Adipocyte (in vitro differentiated cells): Measurements from ENCODE around the gene CTSS.
A peak's percentile ranks its signal among the peaks of the same experiment; 100 is the strongest.
"Not testable (repeated sequence)": the region's sequence is repeated elsewhere in the genome, so short reads cannot be mapped to it uniquely, and the experiment has no call there.

Experiments used
- DNase-seq: peaks from one replicate; pipeline ENCODE4 v3.0.0-alpha.2; 2015; ENCODE audit warnings: low read depth
- H3K27me3 ChIP-seq: replicated peaks from 2 replicates; pipeline ENCODE4 v1.7.0; 2013; ENCODE audit warnings: mild to moderate bottlenecking, low read length, moderate library complexity; ENCODE audit not compliant: control insufficient read depth, insufficient read depth
- H3K36me3 ChIP-seq: 2 replicates; pipeline ENCODE4 v1.7.0; 2013; ENCODE audit warnings: low read length, mild to moderate bottlenecking, moderate library complexity; ENCODE audit not compliant: control insufficient read depth, insufficient read depth, severe bottlenecking
- H3K4me1 ChIP-seq: 2 replicates; pipeline ENCODE4 v1.7.0; 2013; ENCODE audit warnings: mild to moderate bottlenecking, low read length, moderate library complexity; ENCODE audit not compliant: control insufficient read depth, insufficient read depth
- H3K4me3 ChIP-seq: 2 replicates; pipeline ENCODE4 v1.7.0; 2013; ENCODE audit warnings: mild to moderate bottlenecking, low read length, moderate library complexity
- H3K9ac ChIP-seq: 2 replicates; pipeline ENCODE4 v1.7.0; 2013; ENCODE audit warnings: mild to moderate bottlenecking, low read length, moderate library complexity
- H3K9me3 ChIP-seq: 2 replicates; pipeline ENCODE4 v1.7.0; 2013; ENCODE audit warnings: mild to moderate bottlenecking, low read length, moderate library complexity; ENCODE audit not compliant: control insufficient read depth

Gene CTSS

GRCh38 chr1:150775276-150775675, 9.7 kb upstream of the CTSS start:
- no peaks in the 10 kb centered on the region for H3K36me3 ChIP-seq
- H3K27me3 ChIP-seq, result no peaks in the 10 kb centered on the region
- no peak overlapping the region for H3K9ac ChIP-seq
- H3K4me3 ChIP-seq, result no peak overlapping the region
- no peaks in the 10 kb centered on the region for H3K4me1 ChIP-seq
- DNase-seq, result no peak
- no peaks in the 10 kb centered on the region for H3K9me3 ChIP-seq

- H3K36me3 ChIP-seq, result no peaks in the 10 kb centered on the region
- H3K9ac ChIP-seq, result no peak overlapping the region
- no peaks in the 10 kb centered on the region for H3K9me3 ChIP-seq
- DNase-seq, result no peak
- no peaks in the 10 kb centered on the region for H3K27me3 ChIP-seq
- H3K4me1 ChIP-seq, result no peaks in the 10 kb centered on the region
- H3K4me3 ChIP-seq, result no peak overlapping the region
Measured at GRCh38 chr1:150772326-150772725, 6.7 kb upstream of the CTSS start.

- H3K27me3 ChIP-seq, DNase-seq, H3K9me3 ChIP-seq, H3K36me3 ChIP-seq, H3K9ac ChIP-seq, H3K4me3 ChIP-seq: not testable (repeated sequence)
- peaks cover 12% of the 10 kb centered on the region for H3K4me1 ChIP-seq
Measured at GRCh38 chr1:150767704-150768103, 2.1 kb upstream of the CTSS start.

GRCh38 chr1:150765977-150766301, 361 bp upstream of the CTSS start:
- Histone ChIP-seq H3K9ac (peak overlapping the region; percentile 80), H3K4me1 (peaks cover 12% of the 10 kb centered on the region)

GRCh38 chr1:150764617-150765101, 919 bp downstream of the CTSS start:
- peak overlapping the region; percentile 80 for H3K9ac ChIP-seq

More at GRCh38 chr1:150765977-150766301, 361 bp upstream of the CTSS start:
- not testable (repeated sequence) for H3K36me3 ChIP-seq, H3K27me3 ChIP-seq, DNase-seq, H3K9me3 ChIP-seq
- peak overlapping the region; percentile 82 for H3K4me3 ChIP-seq

GRCh38 chr1:150763018-150763417, 2.6 kb downstream of the CTSS start:
- no peak for DNase-seq
- Histone ChIP-seq H3K9me3 (peaks cover 5% of the 10 kb centered on the region), H3K4me3 (no peak overlapping the region), H3K27me3 (no peaks in the 10 kb centered on the region), H3K36me3 (no peaks in the 10 kb centered on the region), H3K9ac (no peak overlapping the region), H3K4me1 (peaks cover 12% of the 10 kb centered on the region)

More at GRCh38 chr1:150764617-150765101, 919 bp downstream of the CTSS start:
- Histone ChIP-seq H3K4me3 (peak overlapping the region; percentile 82), H3K36me3 (no peaks in the 10 kb centered on the region), H3K9me3 (peaks cover 5% of the 10 kb centered on the region), H3K27me3 (no peaks in the 10 kb centered on the region), H3K4me1 (peaks cover 12% of the 10 kb centered on the region)
- peak; percentile 84 for DNase-seq

- peaks cover 12% of the 10 kb centered on the region for H3K4me1 ChIP-seq
- no peaks in the 10 kb centered on the region for H3K27me3 ChIP-seq
- DNase-seq, result no peak
- H3K9me3 ChIP-seq, result peaks cover 5% of the 10 kb centered on the region
- H3K36me3 ChIP-seq, result no peaks in the 10 kb centered on the region
- H3K9ac ChIP-seq, result no peak overlapping the region
- no peak overlapping the region for H3K4me3 ChIP-seq
Measured at GRCh38 chr1:150762552-150762951, 3.0 kb downstream of the CTSS start.

- Histone ChIP-seq H3K9ac (no peak overlapping the region), H3K27me3 (no peaks in the 10 kb centered on the region), H3K9me3 (peaks cover 5% of the 10 kb centered on the region), H3K4me3 (no peak overlapping the region), H3K36me3 (no peaks in the 10 kb centered on the region), H3K4me1 (peaks cover 12% of the 10 kb centered on the region)
- DNase-seq, result no peak
Measured at GRCh38 chr1:150761801-150762200, 3.8 kb downstream of the CTSS start.

GRCh38 chr1:150760013-150760412, 5.6 kb downstream of the CTSS start:
- no peak overlapping the region for H3K4me3 ChIP-seq
- H3K9ac ChIP-seq, result no peak overlapping the region
- no peaks in the 10 kb centered on the region for H3K27me3 ChIP-seq
- H3K9me3 ChIP-seq, result peaks cover 5% of the 10 kb centered on the region
- H3K36me3 ChIP-seq, result no peaks in the 10 kb centered on the region
- peaks cover 7% of the 10 kb centered on the region for H3K4me1 ChIP-seq
- DNase-seq, result no peak

- Histone ChIP-seq H3K9me3 (no peaks in the 10 kb centered on the region), H3K27me3 (no peaks in the 10 kb centered on the region), H3K36me3 (no peaks in the 10 kb centered on the region), H3K9ac (no peak overlapping the region), H3K4me3 (no peak overlapping the region), H3K4me1 (no peaks in the 10 kb centered on the region)
- no peak for DNase-seq
Measured at GRCh38 chr1:150753416-150753815, 12.2 kb downstream of the CTSS start.

- no peaks in the 10 kb centered on the region for H3K27me3 ChIP-seq
- no peak for DNase-seq
- no peaks in the 10 kb centered on the region for H3K9me3 ChIP-seq
- no peak overlapping the region for H3K9ac ChIP-seq
- H3K4me3 ChIP-seq, result no peak overlapping the region
- no peaks in the 10 kb centered on the region for H3K4me1 ChIP-seq
- no peaks in the 10 kb centered on the region for H3K36me3 ChIP-seq
Measured at GRCh38 chr1:150751443-150751842, 14.1 kb downstream of the CTSS start.

- Histone ChIP-seq H3K4me3 (no peak overlapping the region), H3K27me3 (no peaks in the 10 kb centered on the region), H3K36me3 (no peaks in the 10 kb centered on the region), H3K4me1 (no peaks in the 10 kb centered on the region), H3K9me3 (no peaks in the 10 kb centered on the region), H3K9ac (no peak overlapping the region)
- no peak for DNase-seq
Measured at GRCh38 chr1:150749720-150750311, 15.8 kb downstream of the CTSS start.
